Left ventricle myocardium inferior (tissue), 1 donor: ENCODE results near the gene ATP10D. TPM values are rescaled to one million over a fixed set of nuclear protein-coding genes. Genes with fewer than 3 reads are reported as not detected.

Source experiments
- DNase-seq: peaks from one replicate; pipeline ENCODE4 v3.0.0-alpha.2; 2020
- H3K27ac ChIP-seq: fragments of 200-600 bp; replicated peaks from 2 replicates; pipeline ENCODE4 v1.8.0; 2021
- H3K27me3 ChIP-seq: fragments of 200-600 bp; 2 replicates; pipeline ENCODE4 v1.8.0; 2021; ENCODE audit warnings: low read depth
- H3K36me3 ChIP-seq: fragments of 200-600 bp; 2 replicates; pipeline ENCODE4 v1.8.0; 2021
- H3K4me1 ChIP-seq: fragments of 200-600 bp; 2 replicates; pipeline ENCODE4 v1.8.0; 2021
- H3K4me3 ChIP-seq: fragments of 200-600 bp; 2 replicates; pipeline ENCODE4 v1.8.0; 2021; ENCODE audit warnings: mild to moderate bottlenecking, moderate library complexity
- H3K9me3 ChIP-seq: fragments of 200-600 bp; replicated peaks from 2 replicates; pipeline ENCODE4 v1.8.0; 2021
- CTCF ChIP-seq: fragments of 200-600 bp; IDR thresholded peaks from 2 replicates; pipeline ENCODE4 v1.8.0; 2021; ENCODE audit warnings: antibody characterized with exemption, mild to moderate bottlenecking, borderline replicate concordance
- intact Hi-C: fragments of 100-400 bp; cut with micrococcal nuclease; formaldehyde crosslinking; loops from one replicate; pipeline ENCODE4 v1.11.0; 2022
- total RNA-seq: library from RNA; stranded (reverse); fragmentation: NEBNext Ultra II Directional; extraction: Animal tissue kit (Norgen Biotek cat#: 25700); gene quantifications from one replicate; pipeline ENCODE4 v1.2.1, GENCODE V29; 2021
- donor health status: DM: no; HTN: yes; CAD: no; lungs with severe emphysema.

Gene ATP10D
- total RNA-seq, 1 donor from 2014 or later: 10.3 TPM

DNA sequence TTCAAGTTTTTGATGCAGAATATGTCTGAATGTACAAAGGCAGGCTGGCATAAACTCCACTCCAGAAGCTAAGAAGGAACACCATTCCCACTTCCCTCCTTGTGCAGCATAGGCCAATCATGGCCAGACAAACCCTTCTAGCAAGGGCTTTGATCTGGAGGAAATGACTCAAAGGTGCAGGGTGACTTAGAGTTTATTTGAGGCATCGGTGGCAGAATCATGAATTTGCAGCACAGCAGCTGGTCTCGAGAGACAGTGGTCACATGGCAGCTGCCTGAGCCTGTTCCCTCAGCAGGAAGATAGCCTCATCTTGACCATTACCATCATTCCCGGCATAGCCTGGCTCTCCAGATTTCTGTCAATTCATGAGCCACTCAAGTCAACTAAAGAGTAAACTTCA is 154.5 kb downstream of the ATP10D start:
- intact Hi-C loops: no loop called here
- peaks cover 27% of the 10 kb centered on the region for H3K36me3 ChIP-seq
- no peak for DNase-seq
- H3K9me3 ChIP-seq: no peaks in the 10 kb centered on the region
- no peak overlapping the region for H3K4me3 ChIP-seq
- H3K27ac ChIP-seq: no peak overlapping the region
- no peak for TF ChIP-seq CTCF
- H3K4me1 ChIP-seq: no peaks in the 10 kb centered on the region
- no peaks in the 10 kb centered on the region for H3K27me3 ChIP-seq

GRCh38 chr4:47640911-47641310 is 155.8 kb downstream of the ATP10D start:
- TF ChIP-seq CTCF: no peak
- Histone ChIP-seq H3K27me3 (no peaks in the 10 kb centered on the region), H3K9me3 (no peaks in the 10 kb centered on the region), H3K4me3 (no peak overlapping the region), H3K36me3 (peaks cover 27% of the 10 kb centered on the region), H3K27ac (no peak overlapping the region), H3K4me1 (no peaks in the 10 kb centered on the region)
- DNase-seq: no peak
- intact Hi-C loops: no loop called here

- no peaks in the 10 kb centered on the region for H3K9me3 ChIP-seq
- H3K36me3 ChIP-seq: peaks cover 27% of the 10 kb centered on the region
- no peak for DNase-seq
- no peak overlapping the region for H3K27ac ChIP-seq
- peaks cover 8% of the 10 kb centered on the region for H3K4me1 ChIP-seq
- TF ChIP-seq CTCF: no peak
- intact Hi-C loops: no loop called here
- no peak overlapping the region for H3K4me3 ChIP-seq
- no peaks in the 10 kb centered on the region for H3K27me3 ChIP-seq
Measured at GRCh38 chr4:47641755-47642154, 156.7 kb downstream of the ATP10D start.

- Histone ChIP-seq H3K27ac (no peak overlapping the region), H3K4me3 (no peak overlapping the region), H3K36me3 (peaks cover 23% of the 10 kb centered on the region), H3K9me3 (no peaks in the 10 kb centered on the region), H3K27me3 (no peaks in the 10 kb centered on the region), H3K4me1 (peaks cover 13% of the 10 kb centered on the region)
- intact Hi-C loops: no loop called here
- no peak for DNase-seq
- no peak for TF ChIP-seq CTCF
Measured at GRCh38 chr4:47642191-47642830, 157.2 kb downstream of the ATP10D start.

Other genes starting within 250 kb of the ATP10D start
- gene COMMD8, start 21.6 kb upstream of the ATP10D start, total RNA-seq: 20.8 TPM